NCI-H2029 (cell line): ENCODE data around the gene PARVG.
"Not testable (repeated sequence)": the region's sequence is repeated elsewhere in the genome, so short reads cannot be mapped to it uniquely, and the experiment has no call there.

Experiments used
- DNase-seq: peaks from one replicate; lab custom pipeline; 2025; lab: John Stamatoyannopoulos, UW

PARVG gene

GRCh38 chr22:44211946-44212930, 31.5 kb downstream of the PARVG start:
- no peak for DNase-seq

GRCh38 chr22:44212936-44213335, 32.2 kb downstream of the PARVG start:
- DNase-seq: no peak

DNA sequence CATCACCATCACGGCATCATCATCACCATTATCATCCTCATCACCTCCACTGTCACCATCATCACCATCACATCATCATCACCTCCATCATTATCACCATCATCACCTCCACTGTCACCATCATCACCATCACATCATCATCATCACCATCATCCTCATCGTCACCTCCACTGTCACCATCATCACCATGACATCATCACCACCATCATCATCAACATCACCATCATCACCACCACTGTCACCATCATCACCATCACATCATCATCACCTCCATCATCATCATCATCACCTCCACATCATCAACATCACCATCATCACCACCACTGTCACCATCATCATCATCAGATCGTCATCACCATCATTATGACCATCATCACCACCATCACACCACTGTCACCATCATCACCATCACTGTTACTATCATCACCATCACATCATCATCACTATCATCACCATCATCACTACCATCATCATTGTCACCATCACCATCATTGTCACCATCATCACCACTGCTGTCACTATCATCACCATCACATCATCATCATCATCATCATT, 32.8 kb downstream of the PARVG start:
- DNase-seq: no peak

GRCh38 chr22:44214187-44214586, 33.5 kb downstream of the PARVG start:
- no peak for DNase-seq

GRCh38 chr22:44214764-44215163, 34.0 kb downstream of the PARVG start:
- no peak for DNase-seq

DNA sequence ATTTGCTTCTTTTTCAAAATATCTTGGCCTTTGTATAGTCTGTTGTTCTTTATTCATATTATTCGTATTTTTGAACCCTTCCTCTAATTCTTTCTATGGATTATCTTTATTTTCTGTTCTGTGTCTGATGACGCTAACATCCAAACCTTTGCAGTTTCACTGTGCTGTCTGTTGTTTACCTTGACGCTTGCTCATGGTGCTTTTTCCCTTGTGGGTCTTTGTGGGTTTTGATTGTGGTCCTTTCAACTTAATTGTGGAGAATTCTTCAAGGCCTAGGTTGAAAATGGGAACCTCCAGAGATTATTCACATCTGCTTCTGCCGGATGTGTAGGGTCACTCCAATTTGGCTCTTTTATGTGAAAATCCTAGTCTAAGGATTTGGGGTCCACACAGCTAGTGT, 34.6 kb downstream of the PARVG start:
- DNase-seq: no peak

- no peak for DNase-seq
Measured at GRCh38 chr22:44217346-44217745, 36.6 kb downstream of the PARVG start.

DNA sequence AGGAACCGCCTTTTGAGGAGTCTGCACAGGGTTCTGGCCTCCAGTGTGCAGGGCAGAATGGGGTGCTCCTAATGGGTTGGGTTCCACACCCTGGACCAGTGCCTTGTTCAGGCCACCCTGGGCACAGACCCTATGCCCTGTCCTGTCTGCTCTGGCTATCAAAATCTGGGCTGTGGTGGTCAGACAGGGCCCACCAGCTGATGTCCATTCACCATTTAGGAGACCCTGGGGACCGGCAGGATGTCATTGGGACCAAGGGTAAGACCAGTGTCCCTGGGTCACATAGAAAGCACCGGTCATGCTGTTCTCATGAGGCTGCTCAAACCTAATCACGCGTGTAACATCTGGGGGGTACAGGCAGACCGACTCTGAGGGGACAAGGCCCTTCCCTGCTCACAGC, 37.3 kb downstream of the PARVG start:
- DNase-seq: no peak

GRCh38 chr22:44219101-44219870, 38.6 kb downstream of the PARVG start:
- DNase-seq: no peak

- DNase-seq: no peak
Measured at GRCh38 chr22:44220727-44221680, 40.3 kb downstream of the PARVG start.

- DNase-seq: no peak
Measured at GRCh38 chr22:44221710-44222475, 41.2 kb downstream of the PARVG start.

- DNase-seq: no peak
Measured at GRCh38 chr22:44224166-44224565, 43.4 kb downstream of the PARVG start.

- no peak for DNase-seq
Measured at GRCh38 chr22:44225091-44225689, 44.5 kb downstream of the PARVG start.

DNA sequence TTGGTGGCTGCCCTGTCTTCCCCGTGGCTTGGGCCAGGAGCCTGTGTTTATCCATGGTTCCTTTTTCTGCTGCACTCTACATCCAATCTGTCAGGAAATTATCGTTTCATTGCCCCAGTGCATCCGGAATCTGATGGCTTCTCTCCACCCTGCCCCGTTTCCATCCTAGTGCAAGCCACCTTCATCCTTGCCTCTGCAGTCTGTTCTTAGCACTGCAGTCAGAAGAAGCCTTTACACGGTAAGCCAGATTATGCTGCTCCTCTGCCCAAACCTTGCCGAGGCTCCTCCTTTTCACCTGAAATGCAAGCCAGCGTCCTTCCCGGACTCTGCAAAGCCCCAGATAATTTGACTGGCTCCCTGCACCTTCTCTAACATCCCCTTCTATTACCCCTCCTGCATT, 45.1 kb downstream of the PARVG start:
- no peak for DNase-seq

- no peak for DNase-seq
Measured at GRCh38 chr22:44229331-44229730, 48.6 kb downstream of the PARVG start.

- DNase-seq: no peak
Measured at GRCh38 chr22:44229809-44230208, 49.1 kb downstream of the PARVG start.

GRCh38 chr22:44231233-44231632, 50.5 kb downstream of the PARVG start:
- no peak for DNase-seq

DNA sequence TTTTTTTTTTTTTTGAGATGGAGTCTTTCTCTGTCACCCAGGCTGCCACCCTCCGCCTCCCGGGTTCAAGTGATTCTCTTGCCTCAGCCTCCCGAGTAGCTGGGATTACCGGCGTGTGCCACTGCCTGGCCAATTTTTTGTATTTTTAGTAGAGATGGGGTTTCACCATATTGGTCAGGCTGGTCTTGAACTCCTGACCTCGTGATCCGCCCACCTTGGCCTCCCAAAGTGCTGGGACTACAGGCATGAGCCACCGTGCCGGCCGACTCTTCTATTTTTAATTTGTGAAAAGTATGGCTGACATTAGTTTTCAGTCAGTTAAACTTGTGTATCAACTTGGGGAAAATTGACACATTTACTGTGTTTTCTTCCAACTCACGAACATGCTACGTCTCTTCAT, 53.6 kb downstream of the PARVG start:
- DNase-seq: not testable (repeated sequence)

GRCh38 chr22:44237290-44237689, 56.6 kb downstream of the PARVG start:
- no peak for DNase-seq

DNA sequence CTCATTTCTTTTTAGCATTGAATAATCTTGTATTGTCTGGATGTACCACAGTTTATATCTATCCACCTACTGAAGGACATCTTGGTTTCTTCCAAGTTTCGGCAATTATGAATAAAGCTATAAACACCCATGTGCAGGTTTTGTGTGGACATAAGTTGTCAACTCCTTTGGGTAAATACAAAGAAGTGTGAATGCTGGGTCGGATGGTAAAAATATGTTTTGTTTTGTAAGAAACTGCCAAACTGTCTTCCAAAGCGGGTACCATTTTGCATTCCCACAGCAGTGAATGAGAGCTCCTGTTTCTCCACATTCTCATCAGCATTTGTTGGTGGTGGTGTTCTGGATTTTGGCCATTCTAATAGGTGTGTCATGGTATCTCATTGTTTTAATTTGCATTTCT, 60.4 kb downstream of the PARVG start:
- not testable (repeated sequence) for DNase-seq
